ENCODE measurements around the gene VSIG10L.

VSIG10L gene

GRCh38 chr19:51365211-51365964 lies 23.4 kb upstream of the VSIG10L start:
- DNase-seq: no peak

- no peak for DNase-seq
Observed at GRCh38 chr19:51364200-51365106, 22.5 kb upstream of the VSIG10L start.

DNA sequence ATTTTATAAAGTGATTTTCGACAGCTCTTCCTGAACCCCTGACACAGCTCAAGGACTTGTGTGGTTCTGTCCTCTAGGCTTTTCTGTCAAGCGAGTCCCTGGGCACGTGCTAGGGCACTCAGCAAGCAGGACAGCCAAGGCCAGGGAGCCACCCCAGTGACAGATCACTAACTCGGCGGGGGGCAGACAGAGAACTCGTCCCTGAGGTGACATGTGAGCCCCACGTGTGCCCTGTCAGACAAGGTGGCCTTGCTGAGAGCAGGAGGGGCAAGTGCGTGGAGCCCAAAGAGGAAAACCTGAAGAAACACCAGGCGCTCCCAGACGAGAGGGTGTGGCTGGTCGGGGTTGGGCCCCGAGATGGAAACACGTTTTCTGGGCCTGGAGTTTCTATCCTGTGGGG lies 19.3 kb upstream of the VSIG10L start:
- no peak for DNase-seq

GRCh38 chr19:51359294-51359693 lies 17.4 kb upstream of the VSIG10L start:
- DNase-seq: no peak

GRCh38 chr19:51357952-51358351 lies 16.0 kb upstream of the VSIG10L start:
- no peak for DNase-seq

DNA sequence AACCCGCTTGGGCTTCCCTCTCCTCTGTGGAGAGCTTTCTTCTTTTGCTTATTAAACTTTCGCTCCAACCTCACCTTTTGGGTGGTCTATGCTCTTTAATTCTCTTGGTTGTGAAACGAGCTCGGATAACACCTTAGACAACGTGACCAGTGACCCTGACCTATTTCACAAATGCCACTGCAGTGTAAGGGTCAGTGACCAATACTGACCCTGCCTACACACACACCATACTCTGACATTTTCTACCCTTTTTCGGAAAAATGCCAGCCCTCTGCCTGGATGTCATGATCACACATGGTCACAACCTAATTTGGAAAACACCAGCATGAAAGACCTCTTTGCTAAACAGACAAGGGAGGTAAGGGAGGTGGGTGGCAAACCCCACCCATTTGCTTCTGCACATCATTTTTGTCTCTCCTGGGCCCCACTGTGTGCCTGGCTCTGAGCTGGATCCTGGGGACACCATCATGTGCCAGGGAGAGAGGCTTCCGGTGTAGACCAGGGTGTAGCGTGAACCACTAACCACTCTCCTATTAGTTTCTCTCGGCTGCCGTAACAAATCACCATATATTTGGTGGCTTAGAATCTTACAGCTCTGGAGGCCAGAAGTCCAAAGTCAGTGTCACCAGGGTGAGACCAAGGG lies 14.3 kb upstream of the VSIG10L start:
- DNase-seq: no peak

DNA sequence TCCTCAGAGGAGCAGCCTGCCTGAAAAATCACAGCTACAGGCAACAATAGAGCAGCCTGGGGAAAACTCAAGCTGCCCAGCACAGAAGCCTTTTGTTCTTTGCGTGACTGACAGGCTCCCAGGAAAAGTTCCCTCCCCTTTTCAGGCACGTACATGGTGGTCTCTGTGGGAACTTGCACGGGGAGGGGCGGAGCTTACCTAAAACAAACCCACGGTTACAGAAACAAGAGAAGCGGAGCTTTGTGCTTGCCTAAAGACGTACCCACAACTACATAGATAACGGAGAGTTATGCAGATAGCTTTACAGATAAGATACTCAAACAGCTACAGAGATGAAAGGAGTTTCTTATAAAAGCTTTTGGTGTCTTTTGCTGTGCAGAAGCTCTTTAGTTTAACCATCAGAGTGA lies 12.8 kb upstream of the VSIG10L start:
- no peak for DNase-seq

DNA sequence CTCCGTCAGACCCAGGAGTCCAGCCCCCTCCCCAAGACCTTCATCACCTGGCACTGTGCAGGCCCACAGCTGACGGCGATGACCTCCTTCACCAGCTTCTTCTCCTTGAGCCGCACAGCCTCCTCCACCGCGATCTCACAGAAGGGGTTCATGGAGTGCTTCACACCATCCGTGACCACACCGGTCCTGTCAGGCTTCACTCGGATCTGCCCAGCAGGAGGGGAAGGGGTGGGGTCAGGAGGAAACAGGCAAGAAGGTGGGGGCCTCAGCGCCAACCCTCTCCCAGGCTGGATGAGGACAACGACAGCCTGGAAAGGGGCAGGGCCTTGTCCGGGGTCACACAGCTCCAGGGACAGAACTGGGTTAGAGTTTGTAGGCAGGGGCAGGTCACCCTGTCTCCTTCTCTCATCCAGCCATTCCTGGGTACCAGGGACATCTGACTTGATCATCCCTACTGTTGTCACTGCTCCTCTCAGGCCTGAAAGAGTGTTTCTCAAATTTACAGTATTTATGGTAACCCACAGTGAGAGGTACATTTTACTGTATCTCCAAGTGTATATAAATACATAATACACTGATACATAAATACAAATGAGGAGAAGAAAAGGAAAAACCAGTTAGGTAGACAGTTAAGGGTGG lies 12.3 kb upstream of the VSIG10L start:
- DNase-seq: no peak

DNA sequence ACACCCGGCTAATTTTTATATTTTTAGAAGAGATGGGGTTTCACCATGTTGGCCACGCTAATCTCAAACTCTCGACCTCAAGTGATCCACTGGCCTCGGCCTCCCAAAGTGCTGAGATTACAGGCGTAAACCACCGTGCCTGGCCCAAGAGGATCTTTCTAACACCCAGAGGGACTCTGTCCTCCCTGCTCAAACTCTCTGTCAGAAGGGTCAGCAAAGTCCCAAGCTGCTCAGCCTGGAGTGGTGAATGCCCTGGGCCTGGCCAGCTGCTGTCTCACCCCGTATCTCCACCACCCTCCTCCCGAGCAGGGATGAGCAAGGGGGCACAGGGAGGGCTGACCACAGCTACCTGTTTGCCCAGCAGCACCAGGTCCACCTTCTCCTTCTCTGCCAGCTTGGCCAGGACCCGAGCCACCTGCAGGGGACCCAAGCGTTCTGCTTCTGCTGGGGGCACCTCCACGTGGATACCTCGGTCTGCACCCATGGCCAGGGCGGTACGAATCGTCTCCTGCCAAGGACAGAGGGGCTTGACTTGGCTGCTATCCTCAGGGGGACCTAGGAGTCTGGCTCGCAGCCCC lies 10.9 kb upstream of the VSIG10L start:
- DNase-seq: no peak

DNA sequence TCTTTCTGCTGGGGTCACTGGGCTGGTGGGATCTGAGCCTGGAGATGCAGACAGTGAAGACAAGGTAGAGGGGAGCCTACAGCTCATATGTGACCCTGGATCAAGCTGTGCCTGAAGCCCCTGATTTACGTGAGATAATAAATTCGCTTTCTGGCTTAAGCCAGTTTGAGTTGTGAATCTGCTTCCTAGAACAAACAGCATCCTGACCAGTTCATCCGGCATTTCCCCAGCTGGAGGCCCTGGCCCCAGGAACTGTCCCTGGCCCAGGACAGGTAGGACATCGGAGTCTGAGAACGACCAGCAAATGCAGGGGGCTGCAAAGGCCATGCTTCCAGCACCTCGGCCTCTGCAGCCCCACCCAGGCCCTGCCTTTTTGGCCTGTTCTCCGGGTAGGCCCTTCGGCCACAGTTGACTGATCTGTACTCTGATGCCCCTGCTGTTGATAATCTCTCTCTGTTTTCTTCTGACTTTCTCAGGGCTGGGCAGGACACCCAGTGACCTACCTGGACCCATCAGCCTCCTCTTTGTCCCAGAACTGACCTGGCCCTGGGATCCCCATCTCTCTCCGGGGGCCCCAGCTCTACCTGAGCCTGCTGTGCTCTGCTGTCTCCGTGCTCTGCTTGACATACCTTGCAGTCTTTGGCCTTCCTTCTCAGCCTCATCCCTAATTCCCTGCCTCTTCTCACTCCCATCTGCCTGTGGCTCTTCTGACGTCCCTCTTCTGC lies 9.5 kb upstream of the VSIG10L start:
- DNase-seq: no peak

DNA sequence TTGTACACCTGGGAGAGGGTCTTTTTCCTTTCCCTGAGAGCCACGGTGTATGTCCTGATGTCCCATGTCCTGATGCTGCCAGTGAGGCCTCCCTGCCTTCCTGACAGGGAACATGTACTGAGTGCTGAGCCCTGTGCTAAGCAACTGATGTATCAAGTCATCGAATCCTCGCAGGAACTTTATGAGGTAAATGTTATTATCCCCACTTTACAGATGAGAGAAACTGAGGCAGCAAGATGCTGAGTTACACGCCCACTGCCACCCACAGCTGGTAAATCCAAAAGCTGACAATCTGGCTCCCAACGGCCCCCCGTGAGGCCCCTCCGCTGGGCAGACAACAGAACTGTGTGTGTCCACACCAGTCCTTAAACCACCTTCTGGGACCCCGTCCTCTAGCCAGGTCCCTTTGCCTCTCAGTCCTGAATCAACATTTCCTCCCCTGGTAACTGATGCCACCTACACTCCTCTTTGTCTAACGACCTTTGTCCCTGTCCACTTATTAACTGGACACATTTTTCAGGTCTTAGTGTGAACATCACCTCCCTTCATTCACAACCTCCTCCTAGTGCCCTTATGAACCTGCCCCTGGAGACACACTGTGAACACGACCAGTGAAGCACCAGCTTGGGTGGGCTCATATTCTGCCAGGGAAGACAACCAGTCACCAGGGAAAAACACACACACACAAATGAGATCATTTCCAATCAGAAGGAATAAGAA lies 5.4 kb upstream of the VSIG10L start:
- DNase-seq: no peak

DNA sequence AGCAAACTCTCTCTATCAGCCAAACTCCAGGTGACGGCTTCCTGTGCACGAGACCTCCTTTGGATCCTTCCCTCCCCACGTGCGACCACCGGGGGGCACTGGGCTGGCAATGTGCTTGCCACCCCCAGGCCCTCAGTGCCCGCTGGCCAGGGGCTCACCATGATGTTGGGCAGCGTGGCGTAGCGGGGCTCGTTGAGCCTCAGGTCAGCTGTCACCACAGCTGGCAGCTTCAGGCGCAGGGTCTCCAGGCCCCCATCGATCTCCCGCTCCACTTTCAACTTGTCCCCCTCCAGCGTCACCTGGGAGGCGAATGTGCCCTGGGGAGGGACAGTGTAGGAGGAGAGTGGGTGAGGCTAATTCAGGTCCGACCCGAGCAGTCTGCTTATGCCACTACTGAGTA lies 4.8 kb upstream of the VSIG10L start:
- DNase-seq: no peak

DNA sequence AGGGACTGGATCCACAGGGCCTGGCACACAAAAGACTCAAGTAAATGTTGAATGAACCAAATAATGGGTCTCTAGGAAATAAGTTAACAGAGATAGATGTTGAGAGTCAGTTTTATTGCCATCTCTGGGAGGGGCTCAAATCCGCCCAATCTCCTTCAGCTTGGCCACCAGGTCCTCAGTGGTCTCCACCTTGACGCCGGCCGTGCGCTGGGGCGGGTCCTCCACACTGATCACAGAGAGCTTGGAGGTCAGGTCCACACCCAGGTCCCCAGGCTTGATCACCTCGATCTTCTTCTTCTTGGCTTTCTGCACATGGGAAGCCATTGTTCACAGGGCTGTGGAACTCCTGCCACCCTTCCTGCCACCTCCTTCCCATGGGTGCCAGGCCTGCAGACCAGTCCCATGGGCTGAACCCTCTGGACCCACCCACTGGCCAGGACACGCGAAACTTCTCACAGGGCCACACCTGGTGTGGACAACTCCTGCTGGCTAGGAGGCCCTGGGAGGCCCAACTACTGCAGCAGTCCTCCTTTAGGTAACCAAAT lies 3.2 kb upstream of the VSIG10L start:
- no peak for DNase-seq

- no peak for DNase-seq
Observed at GRCh38 chr19:51342631-51343569, 961 bp upstream of the VSIG10L start.

- no peak for DNase-seq
Observed at GRCh38 chr19:51341066-51341465, 873 bp downstream of the VSIG10L start.

GRCh38 chr19:51339687-51340656 lies 2.0 kb downstream of the VSIG10L start:
- DNase-seq: peak; percentile 29

DNA sequence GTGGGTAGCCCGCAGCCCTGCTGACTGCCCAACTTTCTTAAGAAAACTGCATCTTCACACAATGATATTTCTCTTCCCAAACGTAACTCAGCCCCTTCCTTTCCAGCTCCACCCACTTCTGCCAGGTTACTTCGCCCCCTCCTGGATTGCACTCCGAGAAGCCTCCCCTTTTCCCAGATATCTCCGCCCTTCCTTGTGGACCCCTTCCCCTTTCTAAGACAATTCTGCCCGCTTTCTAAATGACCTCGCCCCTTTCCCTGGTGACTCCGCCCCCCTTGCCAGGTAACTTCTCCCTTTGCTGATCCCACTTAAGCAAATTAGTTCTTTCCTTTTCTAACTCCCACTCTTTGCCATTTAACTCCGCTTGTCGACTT lies 2.6 kb downstream of the VSIG10L start:
- no peak for DNase-seq

DNA sequence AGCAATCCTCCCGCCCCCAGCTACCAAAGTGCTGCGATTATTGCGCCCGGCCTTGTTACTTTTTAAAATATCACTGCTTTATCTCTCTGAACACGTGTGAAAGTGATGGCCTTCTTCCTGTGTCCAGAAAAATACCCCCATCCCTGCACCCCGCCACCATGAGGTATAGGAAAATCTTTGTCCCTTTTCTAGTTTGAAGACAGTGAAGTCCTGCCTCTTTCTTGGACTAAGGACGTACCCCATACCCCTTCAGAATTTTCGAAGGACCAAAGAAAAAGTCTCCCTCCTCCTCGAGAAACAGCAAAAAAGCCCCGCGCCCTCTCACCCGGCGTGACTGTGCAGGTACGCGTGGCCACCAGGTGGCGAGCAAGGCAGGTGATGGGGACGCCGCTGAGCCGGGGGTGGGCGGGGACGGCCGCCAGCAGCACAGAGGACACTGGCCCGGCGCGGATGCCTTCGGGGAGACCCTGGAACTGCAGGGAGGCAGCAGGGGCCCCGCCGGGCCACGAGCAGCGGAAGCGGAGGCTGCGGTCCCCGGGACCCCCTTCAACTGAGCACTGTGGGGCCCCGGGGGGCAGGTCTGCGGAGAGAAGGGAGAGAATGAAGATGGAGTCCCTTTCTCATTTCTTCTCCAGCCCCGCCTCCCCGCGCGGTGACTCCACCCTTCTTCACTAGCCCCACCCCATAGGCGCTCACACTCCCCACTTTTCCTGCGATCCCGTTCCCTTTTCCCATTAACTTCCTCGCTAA lies 3.2 kb downstream of the VSIG10L start:
- DNase-seq: peak; percentile 46
